Fibroblast of skin of scalp (primary cell): Measurements from ENCODE around the gene RBMS1. TPM values are rescaled to one million over a fixed set of nuclear protein-coding genes. Genes with fewer than 3 reads are reported as not detected.
A peak's percentile ranks its signal among the peaks of the same experiment; 100 is the strongest.

Experiments used
- DNase-seq: peaks from one replicate; pipeline ENCODE4 v3.0.0-alpha.2; 2013
- polyA plus RNA-seq, 2 experiments: library from polyadenylated mRNA; unstranded; fragments of 120-200 nt; gene quantifications; one replicate each; pipeline ENCODE4 v1.2.1, GENCODE V29; 2013; ENCODE audit not compliant: insufficient read length in 2 of 2

The RBMS1 gene
- polyA plus RNA-seq (2013, experiment 1 of 2; ENCODE audit: insufficient read length): 46.7 TPM
- 55.6 TPM for polyA plus RNA-seq (2013, experiment 2 of 2; ENCODE audit: insufficient read length)

- DNase-seq: peak; percentile 64
Observed at GRCh38 chr2:160493227-160494028, at the start of gene RBMS1. TSS of gene RBMS1 (minus strand) at chr2:160493807. CDS start at chr2:160493363, 444 bp downstream.

- no peak for DNase-seq
Observed at GRCh38 chr2:160541745-160542144, 48.1 kb upstream of the RBMS1 start.

- DNase-seq: no peak
Observed at GRCh38 chr2:160538559-160539355, 45.1 kb upstream of the RBMS1 start.

GRCh38 chr2:160538115-160538514 lies 44.5 kb upstream of the RBMS1 start:
- DNase-seq: no peak

GRCh38 chr2:160534996-160535395 lies 41.4 kb upstream of the RBMS1 start:
- DNase-seq: no peak

- DNase-seq: no peak
Observed at GRCh38 chr2:160534249-160534648, 40.6 kb upstream of the RBMS1 start.

- DNase-seq: peak; percentile 21
Observed at GRCh38 chr2:160533482-160533881, 39.9 kb upstream of the RBMS1 start.

GRCh38 chr2:160532388-160532787 lies 38.8 kb upstream of the RBMS1 start:
- DNase-seq: no peak

GRCh38 chr2:160522951-160523710 lies 29.5 kb upstream of the RBMS1 start:
- peak; percentile 73 for DNase-seq

- DNase-seq: no peak
Observed at GRCh38 chr2:160517731-160518130, 24.1 kb upstream of the RBMS1 start.

- DNase-seq: peak; percentile 34
Observed at GRCh38 chr2:160516547-160517365, 23.1 kb upstream of the RBMS1 start.

- no peak for DNase-seq
Observed at GRCh38 chr2:160515120-160515519, 21.5 kb upstream of the RBMS1 start.

- no peak for DNase-seq
Observed at GRCh38 chr2:160513120-160513519, 19.5 kb upstream of the RBMS1 start.

GRCh38 chr2:160512491-160512890 lies 18.9 kb upstream of the RBMS1 start:
- no peak for DNase-seq

GRCh38 chr2:160510617-160511016 lies 17.0 kb upstream of the RBMS1 start:
- peak; percentile 51 for DNase-seq

- DNase-seq: no peak
Observed at GRCh38 chr2:160509016-160509415, 15.4 kb upstream of the RBMS1 start.

GRCh38 chr2:160507464-160507863 lies 13.9 kb upstream of the RBMS1 start:
- no peak for DNase-seq

- no peak for DNase-seq
Observed at GRCh38 chr2:160507046-160507407, 13.4 kb upstream of the RBMS1 start.

- no peak for DNase-seq
Observed at GRCh38 chr2:160506371-160507045, 12.9 kb upstream of the RBMS1 start.

GRCh38 chr2:160505256-160505655 lies 11.6 kb upstream of the RBMS1 start:
- DNase-seq: no peak

- no peak for DNase-seq
Observed at GRCh38 chr2:160502478-160502877, 8.9 kb upstream of the RBMS1 start.
